ENCODE measurements around the gene KCTD16.

Gene KCTD16

GRCh38 chr5:144166696-144167095, 4.0 kb upstream of the KCTD16 start:
- DNase-seq (ENCODE audit: low read depth in 2 of 2) = no peak

DNA sequence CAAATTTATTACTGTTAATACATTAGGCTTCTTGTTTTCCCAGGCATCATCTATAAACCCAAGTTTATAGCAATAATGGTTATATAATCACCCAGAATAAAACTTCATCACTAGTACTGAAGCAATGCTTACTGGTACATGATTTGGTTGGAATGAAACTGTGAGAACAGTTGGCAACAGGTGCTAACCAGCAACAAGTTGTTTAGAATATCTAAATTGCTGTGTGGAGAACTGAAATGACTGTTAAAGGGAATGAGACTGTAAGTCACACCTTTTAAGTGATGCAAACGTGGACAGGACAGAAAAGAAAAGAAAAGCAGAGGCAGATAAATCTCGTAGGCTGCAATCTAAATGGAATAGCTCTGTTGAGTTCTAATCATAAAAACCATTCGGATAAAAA, 2.7 kb upstream of the KCTD16 start:
- no peak for DNase-seq (ENCODE audit: low read depth in 2 of 2)

DNA sequence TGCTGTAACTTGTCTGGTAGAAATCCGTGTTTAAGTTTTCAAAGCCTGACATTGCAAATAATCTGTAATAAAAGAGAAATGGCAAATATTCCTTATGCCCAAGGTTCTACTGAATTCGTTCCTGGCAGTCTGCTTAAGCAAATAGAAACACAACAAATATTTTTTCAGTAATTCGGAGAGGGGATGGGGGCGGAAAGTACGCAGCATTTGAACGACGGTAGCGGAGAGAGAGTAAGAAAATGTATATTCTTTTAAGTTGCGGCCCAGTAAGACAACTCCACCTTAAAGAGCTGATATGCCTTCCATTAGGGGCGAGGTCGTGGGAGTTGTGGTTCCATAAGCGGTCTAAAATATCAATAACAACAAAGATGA, 783 bp upstream of the KCTD16 start:
- no peak for DNase-seq (ENCODE audit: low read depth in 2 of 2)

DNA sequence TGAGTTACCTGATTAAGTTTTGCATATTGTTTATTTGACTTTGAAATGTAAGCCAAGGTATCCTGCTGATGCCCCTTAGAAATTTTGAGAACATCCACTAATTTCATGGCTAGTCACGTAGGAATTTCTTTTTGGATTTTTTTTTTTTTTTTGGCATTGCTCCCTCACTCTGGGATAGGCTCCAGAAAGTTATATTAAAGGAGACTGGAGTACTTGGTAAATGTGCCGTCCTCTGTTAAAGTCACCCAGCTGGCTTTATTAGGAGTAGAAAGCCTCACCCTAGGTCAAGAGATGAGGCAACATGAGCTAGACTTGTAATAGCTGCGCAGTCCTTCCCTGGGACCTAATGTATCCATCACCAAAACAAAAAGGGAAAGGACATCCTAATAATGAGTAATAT, 3.1 kb downstream of the KCTD16 start:
- no peak for DNase-seq (ENCODE audit: low read depth in 2 of 2)

- DNase-seq (ENCODE audit: low read depth in 2 of 2) = no peak
Measured at GRCh38 chr5:144177548-144177947, 6.9 kb downstream of the KCTD16 start.

- DNase-seq (ENCODE audit: low read depth in 2 of 2) = no peak
Measured at GRCh38 chr5:144179226-144179625, 8.6 kb downstream of the KCTD16 start.

- no peak for DNase-seq (ENCODE audit: low read depth in 2 of 2)
Measured at GRCh38 chr5:144183254-144183889, 12.7 kb downstream of the KCTD16 start.

DNA sequence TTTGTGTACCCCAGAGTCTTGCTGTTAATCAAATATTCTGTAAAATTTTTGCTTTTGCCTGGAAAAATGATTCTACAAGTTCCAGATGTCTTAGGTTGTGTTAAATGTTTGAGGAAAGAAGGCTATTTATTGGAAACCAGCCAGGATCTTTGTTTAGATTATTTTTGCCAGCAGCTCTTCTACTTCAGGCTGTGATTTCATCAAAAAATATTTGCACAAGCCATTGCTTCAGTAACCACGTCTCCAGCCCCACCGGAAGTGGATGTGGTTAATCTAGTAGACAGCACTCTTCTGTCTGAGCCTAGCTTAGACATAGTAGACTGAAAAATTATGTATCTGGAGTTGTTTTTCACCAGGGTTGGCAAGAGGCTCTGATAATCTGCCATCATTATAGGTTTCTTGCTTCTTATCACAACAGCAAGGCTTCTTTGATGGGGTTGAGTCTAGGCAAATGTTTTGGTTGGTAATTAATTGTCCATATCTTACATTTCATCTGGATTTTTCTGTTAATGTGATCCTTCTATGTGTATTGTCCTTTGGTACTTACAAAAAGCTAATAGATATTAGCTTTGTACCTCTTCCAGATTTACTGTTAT, 17.1 kb downstream of the KCTD16 start:
- DNase-seq (ENCODE audit: low read depth in 2 of 2) = peak; percentile 24 to 61

DNA sequence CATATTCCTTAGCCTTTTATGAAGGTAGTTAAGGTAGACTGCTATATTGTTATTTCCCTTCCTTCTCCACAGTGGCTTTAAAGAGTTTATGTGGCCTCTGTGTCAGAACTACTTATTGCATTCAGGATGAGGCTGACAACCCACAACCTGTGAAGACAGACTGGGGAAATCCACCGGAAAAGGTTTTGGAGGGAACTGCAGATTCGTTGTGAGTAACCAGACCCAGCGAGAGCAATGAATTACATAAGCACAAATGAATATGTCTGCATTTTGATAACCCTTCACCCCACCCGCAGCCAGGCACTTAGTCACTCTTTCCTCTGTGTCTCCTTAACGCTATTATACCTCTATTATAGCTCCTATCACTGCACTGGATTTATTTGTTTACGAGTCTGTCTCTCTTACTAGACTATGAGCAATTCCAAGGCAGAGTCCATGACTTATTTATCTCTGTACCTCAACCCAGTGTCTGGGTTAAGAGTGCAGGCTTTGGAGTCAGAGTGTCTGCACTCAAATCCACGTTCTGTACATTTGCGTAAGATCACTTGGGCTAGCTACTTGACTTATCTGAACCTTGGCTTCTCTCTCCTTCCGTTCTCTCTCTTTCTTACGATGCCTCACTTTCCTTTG, 19.2 kb downstream of the KCTD16 start:
- DNase-seq (ENCODE audit: low read depth in 2 of 2) = peak; percentile 39 to 65

GRCh38 chr5:144191531-144191930, 20.9 kb downstream of the KCTD16 start:
- DNase-seq (ENCODE audit: low read depth in 2 of 2) = no peak

GRCh38 chr5:144191998-144192397, 21.3 kb downstream of the KCTD16 start:
- no peak for DNase-seq (ENCODE audit: low read depth in 2 of 2)

GRCh38 chr5:144192661-144193060, 22.0 kb downstream of the KCTD16 start:
- no peak for DNase-seq (ENCODE audit: low read depth in 2 of 2)

DNA sequence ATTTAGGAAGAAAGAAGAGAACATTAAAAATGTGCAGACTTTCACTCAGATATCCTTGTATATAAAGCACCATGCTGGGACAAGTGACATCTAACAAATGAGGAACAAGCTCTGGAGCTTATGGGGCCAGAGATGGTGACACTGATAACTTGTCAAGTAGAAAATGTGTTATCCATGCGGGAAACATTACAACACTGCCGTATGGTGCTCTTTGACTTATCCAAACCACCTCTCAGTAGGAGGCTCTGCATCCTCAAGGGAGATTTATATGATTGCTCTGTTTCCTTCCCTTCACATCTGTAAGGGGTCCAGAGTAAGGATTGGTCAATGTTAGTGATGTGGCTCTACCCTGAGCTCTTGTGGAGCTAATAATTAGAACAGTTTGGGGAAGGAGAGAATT, 23.5 kb downstream of the KCTD16 start:
- DNase-seq (ENCODE audit: low read depth in 2 of 2) = no peak

DNA sequence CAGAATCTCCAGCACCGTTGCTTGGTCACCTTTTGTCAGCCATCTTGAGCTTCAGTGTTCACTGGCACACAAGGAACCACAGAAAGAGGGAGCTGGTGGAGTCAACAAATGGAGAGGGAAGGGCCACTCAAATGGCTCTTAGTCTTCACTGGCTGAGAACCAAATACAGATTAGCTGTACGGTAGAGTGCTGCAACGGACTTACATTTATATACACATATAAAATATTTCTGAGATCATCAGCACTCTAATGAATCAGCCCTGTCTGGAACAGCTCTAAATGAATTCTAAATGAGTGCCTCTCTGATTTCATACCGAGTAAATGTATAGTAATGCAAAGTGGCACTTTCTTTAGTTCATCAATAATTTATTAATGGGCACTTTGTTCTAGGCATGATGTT, 24.8 kb downstream of the KCTD16 start:
- no peak for DNase-seq (ENCODE audit: low read depth in 2 of 2)

GRCh38 chr5:144196612-144197011, 25.9 kb downstream of the KCTD16 start:
- no peak for DNase-seq (ENCODE audit: low read depth in 2 of 2)

DNA sequence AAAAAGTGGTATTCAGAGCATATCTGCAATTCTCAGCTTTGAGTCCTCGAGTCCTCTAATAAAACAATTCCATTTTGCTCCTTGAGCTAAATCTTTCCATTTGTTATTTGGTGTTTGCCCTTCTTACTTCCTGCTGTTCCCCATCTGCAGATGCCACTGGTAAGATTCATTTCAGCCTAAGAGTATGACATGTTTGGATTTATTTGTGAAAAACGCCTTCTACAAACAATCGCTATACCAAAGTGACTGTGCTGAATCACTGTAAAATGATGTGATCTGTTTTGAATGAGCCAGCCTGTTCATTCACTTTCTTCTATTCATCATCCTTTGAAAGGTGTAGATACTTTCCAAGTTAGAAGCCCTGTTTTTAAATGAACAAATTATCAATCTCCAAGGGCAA, 27.7 kb downstream of the KCTD16 start:
- no peak for DNase-seq (ENCODE audit: low read depth in 2 of 2)

DNA sequence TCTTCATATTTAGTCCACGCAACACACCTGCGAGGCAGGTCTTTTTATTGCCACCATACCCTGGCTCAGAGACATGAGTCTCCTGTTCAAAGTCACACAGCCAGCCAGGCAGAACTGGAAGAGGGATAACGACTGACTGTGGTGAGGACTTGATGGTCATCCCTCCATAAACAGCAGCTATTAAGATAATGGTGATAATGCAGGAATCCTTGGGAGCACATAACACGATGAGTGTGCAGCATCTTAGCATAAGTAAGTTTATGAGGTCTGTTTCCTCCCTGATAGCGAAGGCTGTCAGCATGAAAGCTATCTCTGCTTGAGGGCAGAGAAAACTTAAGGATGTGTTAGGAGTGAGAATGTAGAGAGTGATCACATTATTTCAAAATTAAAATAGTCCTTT, 30.9 kb downstream of the KCTD16 start:
- no peak for DNase-seq (ENCODE audit: low read depth in 2 of 2)

GRCh38 chr5:144202072-144202471, 31.4 kb downstream of the KCTD16 start:
- DNase-seq (ENCODE audit: low read depth in 2 of 2) = no peak

DNA sequence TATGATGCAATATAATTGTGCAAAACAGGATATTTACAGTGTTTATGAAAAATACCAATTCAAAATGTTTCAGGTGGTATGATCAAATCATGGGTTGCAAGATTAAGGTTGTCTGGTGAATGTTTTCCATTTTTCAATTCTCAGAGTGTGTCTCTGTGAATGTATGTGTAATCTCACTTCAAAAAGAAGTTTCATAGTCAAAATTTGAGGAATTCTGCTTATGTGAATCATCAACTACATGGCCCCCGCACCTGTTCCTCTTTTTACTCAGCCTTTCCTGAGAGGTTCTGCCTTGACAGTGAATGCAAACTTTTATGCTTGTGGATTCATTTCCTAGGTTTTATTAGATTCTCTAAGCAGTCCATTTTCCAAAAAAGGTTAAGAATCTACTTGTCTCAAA, 32.1 kb downstream of the KCTD16 start:
- no peak for DNase-seq (ENCODE audit: low read depth in 2 of 2)

GRCh38 chr5:144203750-144204596, 33.3 kb downstream of the KCTD16 start:
- DNase-seq (ENCODE audit: low read depth in 2 of 2) = no peak

DNA sequence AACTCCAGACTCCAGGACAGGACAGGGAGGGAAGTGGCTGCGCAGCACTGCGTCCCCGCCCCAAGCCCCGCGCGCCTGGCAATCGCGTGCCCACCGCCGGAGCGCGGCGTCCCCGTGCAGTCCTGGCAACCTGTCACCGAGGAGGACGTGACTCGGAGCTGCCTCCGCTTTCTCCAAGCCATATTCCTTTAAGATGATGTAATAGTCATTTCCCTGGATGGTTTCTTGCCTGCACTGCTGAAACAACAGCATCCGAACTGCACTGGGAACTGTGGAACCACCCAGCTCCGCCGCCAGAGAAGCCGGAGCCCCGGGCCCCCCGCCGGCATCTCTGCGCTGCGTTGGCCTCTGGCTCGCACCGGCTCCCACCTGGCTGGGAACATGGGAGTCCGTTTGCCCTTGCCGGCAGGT, 34.5 kb downstream of the KCTD16 start:
- no peak for DNase-seq (ENCODE audit: low read depth in 2 of 2)

DNA sequence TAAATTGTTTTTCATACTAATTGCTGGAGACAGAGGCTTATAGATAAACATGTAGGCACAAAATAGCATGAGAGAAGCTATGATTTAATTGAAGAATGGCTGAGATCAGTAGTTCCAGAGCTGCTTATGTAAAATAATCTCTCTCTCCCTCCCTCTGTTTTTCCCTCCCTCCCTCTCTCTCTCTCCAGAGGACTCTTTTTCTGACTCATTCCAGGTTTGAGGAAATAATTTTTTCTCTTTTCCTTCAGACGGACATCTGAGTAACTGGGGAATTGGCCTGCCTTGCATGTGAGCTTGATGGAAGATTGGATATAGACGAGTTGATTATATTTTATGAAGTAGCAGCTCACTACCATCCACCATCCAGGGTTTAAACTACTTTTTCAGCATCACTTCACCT, 35.5 kb downstream of the KCTD16 start:
- DNase-seq (ENCODE audit: low read depth in 2 of 2) = no peak

Data from stimulated activated CD4-positive, alpha-beta T cell treated with anti-CD3 and anti-CD28 coated beads, Interleukin-1b, Interleukin-23, amount 100 ng/mL, for 1 hour (primary cell).